GM12878 (cell line): Measurements from ENCODE around the gene HTN3.

Source experiments
- EZH2 ChIP-seq: IDR thresholded peaks from 2 replicates; pipeline ENCODE4 v1.6.1; 2012; ENCODE audit warnings: low read depth, mild to moderate bottlenecking, control low read depth, inconsistent platforms, low read length, borderline replicate concordance; ENCODE audit not compliant: control insufficient read depth
- FOXM1 ChIP-seq: IDR thresholded peaks from 2 replicates; pipeline ENCODE4 v1.6.1; 2012; ENCODE audit warnings: low read depth, mild to moderate bottlenecking, inconsistent platforms, low read length, moderate library complexity
- NR2F1 ChIP-seq: fragments of 450-650 bp; conservative IDR thresholded peaks from 2 replicates; pipeline ENCODE4 v1.6.1; 2017; ENCODE audit warnings: mild to moderate bottlenecking
- SRF ChIP-seq, 2 experiments: IDR thresholded peaks; 2 replicates each; pipeline ENCODE4 v1.6.1; 2011; ENCODE audit warnings: low read depth in 2 of 2, low read length in 2 of 2, mild to moderate bottlenecking in 1 of 2, moderate library complexity in 1 of 2
- SUZ12 ChIP-seq: fragments of 200-600 bp; sonication (generic); IDR thresholded peaks from one replicate; pipeline ENCODE4 v1.6.1; 2018; ENCODE audit warnings: antibody characterized with exemption, mild to moderate bottlenecking; ENCODE audit not compliant: unreplicated experiment
- TF ChIP-seq, protein P1 (sequence below): IDR thresholded peaks from 2 replicates; pipeline ENCODE4 v1.6.1; 2012; ENCODE audit warnings: low read depth, low read length, improper control_type of control experiment

DNA sequence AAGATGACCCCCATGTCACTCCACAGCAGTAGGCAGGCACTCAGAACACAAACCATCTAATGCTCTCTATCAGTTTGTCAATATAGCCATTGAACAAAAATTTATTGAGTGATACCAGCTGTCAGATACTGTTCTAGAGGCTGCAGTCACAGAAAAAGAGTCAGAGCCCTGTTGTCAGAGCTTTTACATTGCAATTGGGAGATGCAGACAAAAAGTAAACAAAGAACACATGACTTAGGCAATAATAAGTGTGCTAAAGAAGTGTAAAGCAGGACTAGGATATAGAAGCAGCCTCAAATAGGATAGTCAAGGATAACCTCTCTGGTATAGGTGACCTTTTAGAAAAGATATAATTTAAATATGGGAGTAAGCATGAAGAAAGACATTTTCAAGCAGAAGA is 30.9 kb downstream of the HTN3 start:
- TF ChIP-seq NR2F1: no peak
- no peak for TF ChIP-seq EZH2
- TF ChIP-seq FOXM1: no peak
- TF ChIP-seq SRF (IDR thresholded peaks at IDR 0.05; ENCODE audit: low read depth in 2 of 2, low read length in 2 of 2): no peak
- TF ChIP-seq, protein P1, sequence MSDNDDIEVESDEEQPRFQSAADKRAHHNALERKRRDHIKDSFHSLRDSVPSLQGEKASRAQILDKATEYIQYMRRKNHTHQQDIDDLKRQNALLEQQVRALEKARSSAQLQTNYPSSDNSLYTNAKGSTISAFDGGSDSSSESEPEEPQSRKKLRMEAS: no peak
- no peak for TF ChIP-seq SUZ12
